Measurements from ENCODE around the gene RALGPS2.

DNA sequence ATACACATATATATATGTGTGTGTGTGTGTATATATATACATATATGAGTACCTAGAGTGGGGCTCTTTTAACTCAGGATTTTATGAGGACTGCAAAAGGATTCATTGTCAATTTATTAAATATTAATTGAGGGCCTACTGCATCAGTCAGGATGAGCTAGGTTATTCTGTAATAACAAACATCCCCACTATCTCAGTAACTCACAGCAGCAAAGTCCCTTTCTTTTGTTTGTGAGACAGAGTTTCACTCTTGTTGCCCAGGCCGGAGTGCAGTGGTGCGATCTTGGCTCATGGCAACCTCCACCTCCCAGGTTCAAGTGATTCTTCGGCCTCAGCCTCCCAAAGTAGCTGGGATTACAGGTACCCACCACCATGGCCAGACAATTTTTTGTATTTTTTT is 236.8 kb downstream of the RALGPS2 start:
- TF ChIP-seq, protein P1, sequence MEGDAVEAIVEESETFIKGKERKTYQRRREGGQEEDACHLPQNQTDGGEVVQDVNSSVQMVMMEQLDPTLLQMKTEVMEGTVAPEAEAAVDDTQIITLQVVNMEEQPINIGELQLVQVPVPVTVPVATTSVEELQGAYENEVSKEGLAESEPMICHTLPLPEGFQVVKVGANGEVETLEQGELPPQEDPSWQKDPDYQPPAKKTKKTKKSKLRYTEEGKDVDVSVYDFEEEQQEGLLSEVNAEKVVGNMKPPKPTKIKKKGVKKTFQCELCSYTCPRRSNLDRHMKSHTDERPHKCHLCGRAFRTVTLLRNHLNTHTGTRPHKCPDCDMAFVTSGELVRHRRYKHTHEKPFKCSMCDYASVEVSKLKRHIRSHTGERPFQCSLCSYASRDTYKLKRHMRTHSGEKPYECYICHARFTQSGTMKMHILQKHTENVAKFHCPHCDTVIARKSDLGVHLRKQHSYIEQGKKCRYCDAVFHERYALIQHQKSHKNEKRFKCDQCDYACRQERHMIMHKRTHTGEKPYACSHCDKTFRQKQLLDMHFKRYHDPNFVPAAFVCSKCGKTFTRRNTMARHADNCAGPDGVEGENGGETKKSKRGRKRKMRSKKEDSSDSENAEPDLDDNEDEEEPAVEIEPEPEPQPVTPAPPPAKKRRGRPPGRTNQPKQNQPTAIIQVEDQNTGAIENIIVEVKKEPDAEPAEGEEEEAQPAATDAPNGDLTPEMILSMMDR (IDR thresholded peaks at IDR 0.05; ENCODE audit: low read depth, low read length): no peak
- TF ChIP-seq EZH2phosphoT487 (IDR thresholded peaks at IDR 0.05; ENCODE audit: low read depth): no peak

Measured in OCI-LY3 (cell line).